Adrenal gland (tissue), 5 donors: ENCODE measurements around the gene DNAH1.

Experiments used
- POLR2A ChIP-seq, 2 donors: fragments of 450-650 bp; IDR thresholded peaks; one replicate each; pipeline ENCODE4 v1.6.1; 2017; ENCODE audit warnings: antibody characterized with exemption in 2 of 2, mild to moderate bottlenecking in 2 of 2, moderate library complexity in 1 of 2
- TF ChIP-seq, protein P1 (sequence below), 6 experiments: fragments of 450-650 bp in 4 of 6; fragments of 200-600 bp in 2 of 6; sonication (generic) in 1 of 6; IDR thresholded peaks; 1 replicate in 5 of 6; 2 replicates in 1 of 6; pipeline versions ENCODE4 v1.5.1 to v1.8.0; 2016 to 2021; ENCODE audit warnings: antibody characterized with exemption in 6 of 6, mild to moderate bottlenecking in 2 of 6, moderate library complexity in 1 of 6
- donor health status: DM: no; HTN: no; CAD: no.

DNA sequence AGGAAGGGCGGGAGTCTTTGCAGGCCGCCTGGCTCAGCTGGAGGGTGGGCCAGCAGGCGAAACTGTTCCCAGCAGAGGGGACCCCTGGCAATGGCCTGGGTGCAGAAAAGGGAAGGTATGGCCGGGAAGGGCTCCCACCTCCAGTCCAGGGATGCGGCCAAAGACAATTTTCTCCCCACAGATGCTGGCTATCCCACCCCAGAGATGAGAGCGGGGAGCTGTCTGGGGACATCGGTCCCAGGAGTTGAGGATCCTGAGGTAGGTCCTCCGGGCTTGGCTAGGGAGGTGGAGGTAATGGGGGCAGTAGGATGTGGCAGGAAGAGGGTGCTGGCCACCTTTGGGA is 127.1 kb downstream of the DNAH1 start:
- TF ChIP-seq, protein P1, sequence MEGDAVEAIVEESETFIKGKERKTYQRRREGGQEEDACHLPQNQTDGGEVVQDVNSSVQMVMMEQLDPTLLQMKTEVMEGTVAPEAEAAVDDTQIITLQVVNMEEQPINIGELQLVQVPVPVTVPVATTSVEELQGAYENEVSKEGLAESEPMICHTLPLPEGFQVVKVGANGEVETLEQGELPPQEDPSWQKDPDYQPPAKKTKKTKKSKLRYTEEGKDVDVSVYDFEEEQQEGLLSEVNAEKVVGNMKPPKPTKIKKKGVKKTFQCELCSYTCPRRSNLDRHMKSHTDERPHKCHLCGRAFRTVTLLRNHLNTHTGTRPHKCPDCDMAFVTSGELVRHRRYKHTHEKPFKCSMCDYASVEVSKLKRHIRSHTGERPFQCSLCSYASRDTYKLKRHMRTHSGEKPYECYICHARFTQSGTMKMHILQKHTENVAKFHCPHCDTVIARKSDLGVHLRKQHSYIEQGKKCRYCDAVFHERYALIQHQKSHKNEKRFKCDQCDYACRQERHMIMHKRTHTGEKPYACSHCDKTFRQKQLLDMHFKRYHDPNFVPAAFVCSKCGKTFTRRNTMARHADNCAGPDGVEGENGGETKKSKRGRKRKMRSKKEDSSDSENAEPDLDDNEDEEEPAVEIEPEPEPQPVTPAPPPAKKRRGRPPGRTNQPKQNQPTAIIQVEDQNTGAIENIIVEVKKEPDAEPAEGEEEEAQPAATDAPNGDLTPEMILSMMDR (IDR thresholded peaks at IDR 0.05) = no peak
- no peak for TF ChIP-seq POLR2A (IDR thresholded peaks at IDR 0.05)
